H1 (cell line): ENCODE results near the gene SSUH2. TPM values are rescaled to one million over a fixed set of nuclear protein-coding genes. Genes with fewer than 3 reads are reported as not detected.

ENCODE experiments used
- CTCF ChIA-PET: fragments of 300-600 bp; sonication (Branson Sonifier 250); formaldehyde crosslinking; loops from one replicate; lab custom pipeline; 2021; ENCODE audit not compliant: partially characterized antibody; lab: Charles Lee
- POLR2A ChIA-PET: fragments of 300-600 bp; sonication (Branson Sonifier 250); formaldehyde crosslinking; loops from one replicate; lab custom pipeline; 2021; ENCODE audit warnings: inconsistent platforms; ENCODE audit not compliant: partially characterized antibody; lab: Charles Lee
- DNase-seq, 2 experiments: peaks; one replicate each; pipeline versions ENCODE4 v3.0.0 to v3.0.0-alpha.2; 2010 to 2022; ENCODE audit warnings: low spot score in 2 of 2, low read depth in 1 of 2, mixed read lengths in 1 of 2
- FAIRE-seq: peaks from 2 replicates; lab custom pipeline; 2011; peaks lifted over from hg19 to GRCh38; lab: Jason Lieb, UNC
- H2AFZ ChIP-seq: 2 replicates; pipeline ENCODE4 v1.8.1; 2012; ENCODE audit warnings: low read length, inconsistent platforms
- H2AK5ac ChIP-seq: 2 replicates; pipeline ENCODE4 v1.6.1; 2013; ENCODE audit warnings: low read depth, low read length
- H2BK120ac ChIP-seq: replicated peaks from 2 replicates; pipeline ENCODE3; 2013; ENCODE audit warnings: low read depth, low read length, inconsistent platforms
- H2BK12ac ChIP-seq: 2 replicates; pipeline ENCODE4 v1.6.1; 2013; ENCODE audit warnings: low read depth, low read length
- H2BK15ac ChIP-seq: 2 replicates; pipeline ENCODE4 v1.6.1; 2013; ENCODE audit warnings: low read length
- H2BK20ac ChIP-seq: 2 replicates; pipeline ENCODE4 v1.6.1; 2013; ENCODE audit warnings: low read length
- H2BK5ac ChIP-seq: 2 replicates; pipeline ENCODE4 v1.6.1; 2013; ENCODE audit warnings: low read depth, low read length
- H3K14ac ChIP-seq: 2 replicates; pipeline ENCODE4 v1.6.1; 2013; ENCODE audit warnings: inconsistent platforms; ENCODE audit not compliant: insufficient read length
- H3K18ac ChIP-seq: 2 replicates; pipeline ENCODE4 v1.6.1; 2013; ENCODE audit warnings: low read length; ENCODE audit errors: extremely low read depth
- H3K23ac ChIP-seq: 2 replicates; pipeline ENCODE4 v1.6.1; 2013; ENCODE audit warnings: inconsistent platforms; ENCODE audit not compliant: insufficient read length
- H3K23me2 ChIP-seq: 2 replicates; pipeline ENCODE4 v1.6.1; 2013; ENCODE audit warnings: low read depth, low read length
- H3K27ac ChIP-seq: 2 replicates; pipeline ENCODE4 v1.6.1; 2011; ENCODE audit warnings: low read depth, low read length, inconsistent platforms
- H3K27me3 ChIP-seq, 4 experiments: replicated peaks in 1 of 4; 1 replicate in 1 of 4; 2 replicates in 3 of 4; pipeline versions ENCODE4 v1.6.1 to v1.8.1; 2011 to 2013; ENCODE audit warnings: low read length in 3 of 4, mild to moderate bottlenecking in 3 of 4, inconsistent platforms in 2 of 4, mixed read lengths in 2 of 4, moderate library complexity in 1 of 4; ENCODE audit not compliant: control insufficient read depth in 3 of 4, insufficient read depth in 3 of 4; ENCODE audit errors: extremely low read depth in 1 of 4
- H3K36me3 ChIP-seq, 4 experiments: 2 replicates each; pipeline versions ENCODE4 v1.6.1 to v1.8.1; 2011 to 2013; ENCODE audit warnings: mild to moderate bottlenecking in 4 of 4, low read length in 3 of 4, moderate library complexity in 2 of 4, control low read depth in 1 of 4, inconsistent platforms in 1 of 4; ENCODE audit not compliant: insufficient read depth in 4 of 4, control insufficient read depth in 2 of 4
- H3K4ac ChIP-seq: replicated peaks from 2 replicates; pipeline ENCODE3; 2013; ENCODE audit warnings: low read length, low read depth, mixed read lengths, inconsistent platforms; ENCODE audit not compliant: insufficient read length
- H3K4me1 ChIP-seq, 4 experiments: replicated peaks in 1 of 4; 1 replicate in 1 of 4; 2 replicates in 3 of 4; pipeline versions ENCODE4 v1.6.1 to v1.8.1; 2011 to 2013; ENCODE audit warnings: low read length in 3 of 4, inconsistent platforms in 2 of 4, mixed read lengths in 1 of 4; ENCODE audit not compliant: insufficient read depth in 4 of 4, control insufficient read depth in 3 of 4
- H3K4me2 ChIP-seq, 2 experiments: 2 replicates each; pipeline versions ENCODE4 v1.6.1 to v1.8.1; 2011 to 2013; ENCODE audit warnings: low read depth in 2 of 2, low read length in 2 of 2, control low read depth in 1 of 2, inconsistent platforms in 1 of 2, mild to moderate bottlenecking in 1 of 2; ENCODE audit not compliant: insufficient read depth in 1 of 2
- H3K4me3 ChIP-seq, 4 experiments: fragments of 200-600, 300-600 bp in 1 of 4; sonication (generic), shearing (Covaris generic), sonication (Bioruptor Twin) in 1 of 4; 2 replicates each; pipeline versions ENCODE4 v1.5.1 to v1.8.1; 2011 to 2016; ENCODE audit warnings: low read length in 4 of 4, low read depth in 3 of 4, control low read depth in 2 of 4, inconsistent platforms in 2 of 4, mild to moderate bottlenecking in 2 of 4, mixed read lengths in 1 of 4, moderate library complexity in 1 of 4; ENCODE audit not compliant: insufficient read depth in 2 of 4; ENCODE audit errors: extremely low read depth in 1 of 4
- H3K56ac ChIP-seq: replicated peaks from 2 replicates; pipeline ENCODE3; 2013; ENCODE audit warnings: low read depth, mild to moderate bottlenecking, mixed read lengths, low read length, inconsistent platforms; ENCODE audit not compliant: insufficient read length
- H3K79me1 ChIP-seq: 2 replicates; pipeline ENCODE4 v1.6.1; 2013; ENCODE audit warnings: low read depth, low read length, control low read depth
- H3K79me2 ChIP-seq, 2 experiments: 2 replicates each; pipeline versions ENCODE4 v1.6.1 to v1.8.1; 2012 to 2013; ENCODE audit warnings: low read length in 2 of 2, mild to moderate bottlenecking in 2 of 2, inconsistent platforms in 1 of 2; ENCODE audit not compliant: insufficient read depth in 2 of 2, control insufficient read depth in 1 of 2
- H3K9ac ChIP-seq, 4 experiments: replicated peaks in 1 of 4; 1 replicate in 1 of 4; 2 replicates in 3 of 4; pipeline versions ENCODE4 v1.6.1 to v1.8.1; 2011 to 2013; ENCODE audit warnings: low read depth in 3 of 4, low read length in 3 of 4, control low read depth in 2 of 4, mild to moderate bottlenecking in 2 of 4, moderate library complexity in 2 of 4, inconsistent platforms in 1 of 4; ENCODE audit errors: extremely low read depth in 1 of 4
- H3K9me3 ChIP-seq, 2 experiments: 2 replicates each; pipeline versions ENCODE4 v1.6.1 to v1.8.1; 2012 to 2013; ENCODE audit warnings: mild to moderate bottlenecking in 2 of 2, moderate library complexity in 2 of 2, control low read depth in 1 of 2, inconsistent platforms in 1 of 2, low read depth in 1 of 2, low read length in 1 of 2, mixed read lengths in 1 of 2; ENCODE audit not compliant: insufficient read depth in 2 of 2
- H4K20me1 ChIP-seq, 2 experiments: replicated peaks in 1 of 2; 2 replicates each; pipeline versions ENCODE3 to v1.8.1; 2011 to 2013; ENCODE audit warnings: inconsistent platforms in 2 of 2, low read length in 2 of 2, mild to moderate bottlenecking in 1 of 2; ENCODE audit not compliant: insufficient read depth in 2 of 2, control insufficient read depth in 1 of 2
- H4K5ac ChIP-seq: 2 replicates; pipeline ENCODE4 v1.6.1; 2013; ENCODE audit warnings: low read length, low read depth, mixed read lengths, inconsistent platforms; ENCODE audit not compliant: insufficient read length
- H4K8ac ChIP-seq: 2 replicates; pipeline ENCODE4 v1.8.0; 2013; ENCODE audit warnings: mild to moderate bottlenecking, moderate library complexity, low read length, inconsistent platforms; ENCODE audit not compliant: insufficient read depth; ENCODE audit errors: extremely low read depth
- H4K91ac ChIP-seq: replicated peaks from 2 replicates; pipeline ENCODE3; 2013; ENCODE audit warnings: low read length, mixed read lengths, inconsistent platforms; ENCODE audit not compliant: insufficient read length
- BACH1 ChIP-seq: IDR thresholded peaks from 2 replicates; pipeline ENCODE4 v1.6.1; 2012; ENCODE audit warnings: low read length, improper control_type of control experiment
- BCL11A ChIP-seq, 2 experiments: IDR thresholded peaks; one replicate each; pipeline ENCODE4 v1.6.1; 2011; ENCODE audit warnings: low read depth in 2 of 2, low read length in 2 of 2, mild to moderate bottlenecking in 2 of 2
- CTBP2 ChIP-seq: IDR thresholded peaks from 2 replicates; pipeline ENCODE4 v1.7.0; 2011; ENCODE audit warnings: borderline replicate concordance, mild to moderate bottlenecking, moderate library complexity, mixed read lengths, low read length; ENCODE audit not compliant: insufficient read depth, insufficient read length
- PHF8 ChIP-seq: fragments of 200-600 bp; sonication (generic); conservative IDR thresholded peaks from 2 replicates; pipeline ENCODE4 v1.7.1; 2012; ENCODE audit warnings: low read depth, mild to moderate bottlenecking, inconsistent platforms, low read length, moderate library complexity
- RBBP5 ChIP-seq: IDR thresholded peaks from 2 replicates; pipeline ENCODE4 v1.7.1; 2012; ENCODE audit warnings: low read depth, mild to moderate bottlenecking, inconsistent platforms, low read length, moderate library complexity, borderline replicate concordance
- SP1 ChIP-seq: IDR thresholded peaks from 2 replicates; pipeline ENCODE4 v1.6.1; 2011; ENCODE audit warnings: low read depth, low read length
- SRF ChIP-seq: IDR thresholded peaks from 2 replicates; pipeline ENCODE4 v1.6.1; 2011; ENCODE audit warnings: mild to moderate bottlenecking, low read depth, low read length, moderate library complexity
- TCF12 ChIP-seq: IDR thresholded peaks from 2 replicates; pipeline ENCODE4 v1.6.1; 2011; ENCODE audit warnings: low read depth, mild to moderate bottlenecking, low read length
- YY1 ChIP-seq: IDR thresholded peaks from 2 replicates; pipeline ENCODE4 v1.6.1; 2011; ENCODE audit warnings: low read depth, mild to moderate bottlenecking, low read length
- WGBS, 2 experiments: shearing (Covaris generic) in 1 of 2; methylation state at CpG; one replicate each; pipeline versions ENCODE4 v1.1.6 to v1.1.7; 2013 to 2015; ENCODE audit warnings: low lambda C conversion rate in 2 of 2, mixed read lengths in 2 of 2, inconsistent platforms in 1 of 2, low coverage in 1 of 2, missing lambda C conversion rate in 1 of 2; ENCODE audit not compliant: insufficient replicate concordance in 2 of 2, insufficient coverage in 1 of 2, insufficient read length in 1 of 2; ENCODE audit errors: extremely low coverage in 1 of 2, missing lambda C conversion rate in 1 of 2; 5-methylcytosine and 5-hydroxymethylcytosine counted together
- polyA plus RNA-seq, 7 experiments: library from polyadenylated mRNA; depleted of rRNA in 3 of 7; stranded (reverse) in 5 of 7; unstranded in 2 of 7; fragments of >200 nt in 5 of 7; fragments of 200-250 nt in 2 of 7; gene quantifications; 1 replicate in 5 of 7; 2 replicates in 1 of 7; 4 replicates in 1 of 7; pipeline versions ENCODE4 v1.2.1 to v1.2.3, GENCODE V29; 2011 to 2013; ENCODE audit warnings: missing spikeins in 2 of 7, mixed read lengths in 2 of 7
- total RNA-seq: library from RNA; stranded (reverse); fragmentation: NEBNext Ultra II Directional; extraction: Animal tissue kit (Norgen Biotek cat#: 25700); gene quantifications from 2 replicates; pipeline ENCODE4 v1.2.1, GENCODE V29; 2021

Gene SSUH2
- total and polyA plus RNA-seq, 2 of the 8 experiments (the other 6 are each of a cell fraction or from before 2014, with no cell fraction given) = 0.62 to 0.69 TPM

DNA sequence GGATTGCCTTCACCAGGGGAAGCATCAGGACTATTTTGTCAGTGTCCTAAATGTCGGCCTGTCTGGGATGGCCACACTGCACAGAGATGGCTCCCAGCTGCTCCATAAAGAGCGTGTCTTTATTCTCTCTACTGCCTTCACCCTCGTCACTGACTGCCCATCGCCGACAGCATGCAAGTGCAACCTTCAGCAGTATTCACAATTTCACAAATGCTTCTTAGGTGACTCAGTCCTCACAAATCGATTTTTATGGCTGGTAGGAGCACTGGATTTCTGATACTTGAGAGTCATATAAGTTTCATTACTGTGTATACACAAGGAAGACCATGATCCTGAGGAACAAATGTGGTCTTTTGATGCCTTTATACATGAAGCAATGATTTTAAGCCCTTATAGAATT lies 1.1 kb upstream of the SSUH2 start:
- Histone ChIP-seq H3K9me3 (no peaks in the 10 kb centered on the region), H3K23me2 (no peaks in the 10 kb centered on the region), H4K91ac (no peak overlapping the region), H3K27me3 (peaks cover 0 to 2% (median 0%) of the 10 kb centered on the region in 4 experiments; a peak in 2 of 7 replicates), H4K8ac (no peak overlapping the region), H3K36me3 (no peaks in the 10 kb centered on the region), H3K4me3 (no peak overlapping the region), H3K23ac (no peak overlapping the region), H3K4ac (no peak overlapping the region), H3K79me2 (no peaks in the 10 kb centered on the region; a peak in 1 of 4 replicates), H3K4me1 (no peaks in the 10 kb centered on the region), H3K14ac (no peak overlapping the region), H3K79me1 (no peaks in the 10 kb centered on the region), H3K18ac (no peak overlapping the region), H3K4me2 (no peak overlapping the region), H2AFZ (no peak overlapping the region), H4K20me1 (no peaks in the 10 kb centered on the region), H3K56ac (no peak overlapping the region), H3K27ac (no peak overlapping the region), H2BK5ac (no peak overlapping the region), H2BK120ac (no peak overlapping the region), H2BK15ac (no peak overlapping the region), H2AK5ac (no peak overlapping the region), H3K9ac (no peak overlapping the region), H2BK20ac (no peak overlapping the region), H2BK12ac (no peak overlapping the region), H4K5ac (no peak overlapping the region)
- 92% methylated on average over 6 of the region's 6 CpGs; no CpG with 5 or more reads in 1 of the 2 experiments for WGBS, 2 experiments
- TF ChIP-seq TCF12 (no peak), SRF (no peak), PHF8 (no peak), RBBP5 (no peak), BACH1 (no peak), YY1 (no peak), BCL11A (IDR thresholded peaks at IDR 0.05; ENCODE audit: low read depth in 2 of 2, low read length in 2 of 2) (no peak), CTBP2 (no peak), SP1 (no peak)
- CTCF ChIA-PET = interaction anchor here (0.8 to 3.0 kb wide), 6 partner anchors 11 to 140 kb away, joined by 3 to 11 read pairs (median 4); no protein-coding TSS in a partner anchor
- FAIRE-seq = no peak
- POLR2A ChIA-PET = no interaction called here
- DNase-seq = no peak
